ENCODE results near the gene COL8A1.

COL8A1 gene

GRCh38 chr3:99693636-99694035 lies 55.2 kb downstream of the COL8A1 start:
- TF ChIP-seq CTCF (conservative IDR thresholded peaks at IDR 0.05; ENCODE audit: low read depth, low read length) = no peak
- DNase-seq (ENCODE audit: low read depth) = no peak
- no peak overlapping the region for H3K4me3 ChIP-seq (ENCODE audit: low read depth, low read length)

GRCh38 chr3:99696497-99696896 lies 58.1 kb downstream of the COL8A1 start:
- no peak for TF ChIP-seq CTCF (conservative IDR thresholded peaks at IDR 0.05; ENCODE audit: low read depth, low read length)
- H3K4me3 ChIP-seq (ENCODE audit: low read depth, low read length) = no peak overlapping the region
- DNase-seq (ENCODE audit: low read depth) = no peak

- H3K4me3 ChIP-seq (ENCODE audit: low read depth, low read length) = no peak overlapping the region
- DNase-seq (ENCODE audit: low read depth) = no peak
- no peak for TF ChIP-seq CTCF (conservative IDR thresholded peaks at IDR 0.05; ENCODE audit: low read depth, low read length)
Measured at GRCh38 chr3:99697250-99697649, 58.9 kb downstream of the COL8A1 start.

GRCh38 chr3:99698932-99699331 lies 60.5 kb downstream of the COL8A1 start:
- no peak for TF ChIP-seq CTCF (conservative IDR thresholded peaks at IDR 0.05; ENCODE audit: low read depth, low read length)
- no peak overlapping the region for H3K4me3 ChIP-seq (ENCODE audit: low read depth, low read length)
- no peak for DNase-seq (ENCODE audit: low read depth)

- no peak overlapping the region for H3K4me3 ChIP-seq (ENCODE audit: low read depth, low read length)
- DNase-seq (ENCODE audit: low read depth) = peak; percentile 88
- TF ChIP-seq CTCF (conservative IDR thresholded peaks at IDR 0.05; ENCODE audit: low read depth, low read length) = no peak
Measured at GRCh38 chr3:99699841-99700240, 61.4 kb downstream of the COL8A1 start.

- DNase-seq (ENCODE audit: low read depth) = peak; percentile 91
- no peak overlapping the region for H3K4me3 ChIP-seq (ENCODE audit: low read depth, low read length)
- no peak for TF ChIP-seq CTCF (conservative IDR thresholded peaks at IDR 0.05; ENCODE audit: low read depth, low read length)
Measured at GRCh38 chr3:99700631-99701268, 62.4 kb downstream of the COL8A1 start.

Measured in choroid plexus epithelial cell (primary cell).